GM03348 (cell line): ENCODE data around the gene SLC27A3.
"Not testable (repeated sequence)": the region's sequence is repeated elsewhere in the genome, so short reads cannot be mapped to it uniquely, and the experiment has no call there.

Experiments used
- DNase-seq: peaks from one replicate; pipeline ENCODE4 v3.0.0; 2012; ENCODE audit warnings: low spot score

Gene SLC27A3

GRCh38 chr1:153763365-153764225 lies 11.6 kb upstream of the SLC27A3 start:
- DNase-seq, result no peak

- DNase-seq, result no peak
These were observed 10.9 kb upstream of the SLC27A3 start for GRCh38 chr1:153764310-153764709.

GRCh38 chr1:153766663-153767062 lies 8.5 kb upstream of the SLC27A3 start:
- not testable (repeated sequence) for DNase-seq

- DNase-seq, result no peak
These were observed 7.7 kb upstream of the SLC27A3 start for GRCh38 chr1:153767519-153767918.

DNA sequence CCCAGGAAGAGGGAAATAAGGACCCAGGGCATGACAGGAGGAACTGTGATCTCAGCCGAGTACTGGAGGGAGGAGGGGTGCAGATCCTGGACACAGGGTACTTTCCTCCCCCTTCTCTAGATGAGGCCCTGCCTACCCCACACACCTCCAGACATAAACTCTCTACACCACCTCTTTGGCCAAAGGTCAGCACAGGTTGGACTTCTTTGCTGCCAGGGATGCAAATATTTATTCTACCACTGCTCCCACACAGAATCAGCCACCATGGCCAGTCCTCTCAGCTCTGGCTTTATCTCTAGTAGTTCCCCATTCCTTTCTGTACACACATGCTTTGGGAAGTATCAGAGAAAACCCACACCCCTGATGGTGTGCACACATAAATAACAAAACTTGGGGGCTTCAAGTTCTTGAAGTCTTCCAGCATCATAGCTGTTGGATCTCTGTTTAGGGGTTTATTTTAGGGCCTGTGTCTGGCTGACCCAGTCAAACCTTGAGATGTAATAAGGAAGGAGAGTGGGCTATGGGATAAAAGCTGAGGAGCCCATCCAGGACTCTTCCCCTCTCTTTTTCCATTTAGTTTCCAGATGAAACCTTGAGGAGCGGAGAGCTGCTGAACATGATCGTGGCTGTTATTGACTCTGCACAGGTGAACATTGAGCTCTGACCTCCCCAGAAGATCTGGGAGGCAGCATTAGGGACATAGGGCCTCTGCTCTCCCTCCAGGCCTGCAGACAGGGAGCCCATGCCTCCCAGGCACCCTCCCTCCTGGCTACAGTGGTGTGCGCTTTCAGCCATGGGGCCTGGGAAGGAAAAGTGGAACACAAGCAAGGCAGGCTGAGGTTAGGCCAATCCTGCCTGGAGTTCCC lies 6.7 kb upstream of the SLC27A3 start:
- DNase-seq, result no peak

- DNase-seq, result no peak
These were observed 6.0 kb upstream of the SLC27A3 start for GRCh38 chr1:153769221-153769620.

GRCh38 chr1:153770797-153771196 lies 4.4 kb upstream of the SLC27A3 start:
- DNase-seq, result no peak

GRCh38 chr1:153771261-153771660 lies 3.9 kb upstream of the SLC27A3 start:
- DNase-seq, result no peak

DNA sequence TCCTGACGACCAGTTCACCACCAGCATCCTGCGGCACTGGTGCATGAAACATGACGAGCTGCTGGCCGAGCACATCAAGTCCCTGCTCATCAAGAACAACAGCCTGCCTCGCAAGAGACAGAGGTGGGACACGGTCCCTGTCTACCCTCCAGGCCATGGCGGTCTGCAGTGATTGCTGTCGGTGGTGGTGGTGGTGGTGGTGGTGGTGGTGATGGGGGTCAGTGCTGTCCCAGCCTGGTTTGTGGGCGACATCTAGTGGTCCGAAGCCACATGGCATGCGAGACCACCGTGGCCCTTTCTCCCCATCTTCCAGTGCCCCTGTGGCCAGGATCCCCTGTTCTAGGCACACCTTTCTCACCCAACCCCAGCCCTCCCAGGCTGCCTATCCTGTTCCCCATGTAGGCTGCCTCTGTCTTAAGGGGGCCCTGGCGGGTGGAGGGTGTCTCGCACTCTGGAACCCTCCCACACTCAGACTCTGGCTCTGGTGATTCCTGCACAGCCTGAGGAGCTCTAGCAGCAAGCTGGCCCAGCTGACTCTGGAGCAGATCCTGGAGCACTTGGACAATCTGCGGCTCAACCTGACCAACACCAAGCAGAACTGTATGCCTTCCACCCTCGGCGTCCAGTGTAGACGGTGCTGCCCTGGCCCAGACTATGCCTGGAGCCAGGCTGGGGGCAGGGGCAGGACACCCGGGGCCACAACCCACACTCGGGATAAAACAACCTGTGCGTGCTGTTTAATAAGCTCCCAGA lies 3.2 kb upstream of the SLC27A3 start:
- DNase-seq, result no peak

- DNase-seq, result no peak
These were observed 1.9 kb upstream of the SLC27A3 start for GRCh38 chr1:153773096-153773921.

- DNase-seq, result no peak
These were observed 1.1 kb upstream of the SLC27A3 start for GRCh38 chr1:153774026-153774595.

DNA sequence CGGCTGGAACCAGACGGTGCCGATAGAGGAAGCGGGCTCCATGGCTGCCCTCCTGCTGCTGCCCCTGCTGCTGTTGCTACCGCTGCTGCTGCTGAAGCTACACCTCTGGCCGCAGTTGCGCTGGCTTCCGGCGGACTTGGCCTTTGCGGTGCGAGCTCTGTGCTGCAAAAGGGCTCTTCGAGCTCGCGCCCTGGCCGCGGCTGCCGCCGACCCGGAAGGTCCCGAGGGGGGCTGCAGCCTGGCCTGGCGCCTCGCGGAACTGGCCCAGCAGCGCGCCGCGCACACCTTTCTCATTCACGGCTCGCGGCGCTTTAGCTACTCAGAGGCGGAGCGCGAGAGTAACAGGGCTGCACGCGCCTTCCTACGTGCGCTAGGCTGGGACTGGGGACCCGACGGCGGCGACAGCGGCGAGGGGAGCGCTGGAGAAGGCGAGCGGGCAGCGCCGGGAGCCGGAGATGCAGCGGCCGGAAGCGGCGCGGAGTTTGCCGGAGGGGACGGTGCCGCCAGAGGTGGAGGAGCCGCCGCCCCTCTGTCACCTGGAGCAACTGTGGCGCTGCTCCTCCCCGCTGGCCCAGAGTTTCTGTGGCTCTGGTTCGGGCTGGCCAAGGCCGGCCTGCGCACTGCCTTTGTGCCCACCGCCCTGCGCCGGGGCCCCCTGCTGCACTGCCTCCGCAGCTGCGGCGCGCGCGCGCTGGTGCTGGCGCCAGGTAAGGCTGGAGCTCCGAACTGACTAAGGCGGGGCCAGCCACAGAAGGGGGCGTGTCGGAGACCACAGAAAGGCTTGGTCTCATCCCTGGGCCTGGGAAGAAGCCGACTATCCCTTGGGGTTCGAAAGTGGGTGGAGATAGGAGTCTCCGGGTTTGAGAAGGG lies 486 bp downstream of the SLC27A3 start:
- peak; percentile 50 for DNase-seq

DNA sequence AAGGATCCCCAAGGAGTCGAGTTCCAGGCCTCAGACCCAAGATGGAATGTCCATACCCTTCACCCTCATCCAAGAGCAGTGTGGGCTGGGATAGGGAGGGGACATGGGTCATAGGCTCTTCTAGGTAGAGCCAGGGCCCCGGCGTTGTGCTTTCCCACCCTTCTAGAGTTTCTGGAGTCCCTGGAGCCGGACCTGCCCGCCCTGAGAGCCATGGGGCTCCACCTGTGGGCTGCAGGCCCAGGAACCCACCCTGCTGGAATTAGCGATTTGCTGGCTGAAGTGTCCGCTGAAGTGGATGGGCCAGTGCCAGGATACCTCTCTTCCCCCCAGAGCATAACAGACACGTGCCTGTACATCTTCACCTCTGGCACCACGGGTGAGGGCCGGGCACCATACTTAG lies 1.1 kb downstream of the SLC27A3 start:
- DNase-seq, result no peak

DNA sequence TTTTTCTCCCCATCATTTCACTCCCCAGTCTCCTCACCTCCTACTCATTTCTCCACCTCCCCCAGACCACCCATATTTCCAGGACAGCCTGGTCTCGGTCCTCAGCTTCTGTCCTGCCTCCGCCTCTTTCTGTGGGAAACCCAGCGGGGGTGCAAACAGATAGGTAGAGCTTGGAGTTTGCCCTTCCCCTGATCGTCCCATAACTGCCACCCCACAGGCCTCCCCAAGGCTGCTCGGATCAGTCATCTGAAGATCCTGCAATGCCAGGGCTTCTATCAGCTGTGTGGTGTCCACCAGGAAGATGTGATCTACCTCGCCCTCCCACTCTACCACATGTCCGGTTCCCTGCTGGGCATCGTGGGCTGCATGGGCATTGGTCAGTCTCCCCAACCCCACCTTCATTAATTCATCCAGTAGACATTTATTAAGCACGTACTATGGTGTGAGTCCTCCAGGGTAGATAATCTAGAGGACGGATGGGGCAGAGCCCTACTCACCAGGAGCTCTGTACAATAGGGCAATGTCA lies 1.7 kb downstream of the SLC27A3 start:
- no peak for DNase-seq

DNA sequence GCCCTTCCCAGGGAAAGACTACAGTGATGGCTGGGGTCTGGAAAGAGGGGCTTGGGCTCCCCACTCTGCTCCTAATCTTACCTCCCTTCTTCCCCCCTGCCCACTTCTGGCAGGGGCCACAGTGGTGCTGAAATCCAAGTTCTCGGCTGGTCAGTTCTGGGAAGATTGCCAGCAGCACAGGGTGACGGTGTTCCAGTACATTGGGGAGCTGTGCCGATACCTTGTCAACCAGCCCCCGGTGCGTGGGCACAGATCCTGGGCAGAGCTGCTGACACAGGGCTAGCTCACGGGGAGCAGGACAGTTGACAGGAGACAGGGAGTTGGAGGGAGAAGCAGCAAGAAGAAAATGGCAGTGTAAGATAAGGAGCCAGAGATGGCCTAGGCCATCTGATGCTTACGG lies 2.4 kb downstream of the SLC27A3 start:
- DNase-seq, result no peak

DNA sequence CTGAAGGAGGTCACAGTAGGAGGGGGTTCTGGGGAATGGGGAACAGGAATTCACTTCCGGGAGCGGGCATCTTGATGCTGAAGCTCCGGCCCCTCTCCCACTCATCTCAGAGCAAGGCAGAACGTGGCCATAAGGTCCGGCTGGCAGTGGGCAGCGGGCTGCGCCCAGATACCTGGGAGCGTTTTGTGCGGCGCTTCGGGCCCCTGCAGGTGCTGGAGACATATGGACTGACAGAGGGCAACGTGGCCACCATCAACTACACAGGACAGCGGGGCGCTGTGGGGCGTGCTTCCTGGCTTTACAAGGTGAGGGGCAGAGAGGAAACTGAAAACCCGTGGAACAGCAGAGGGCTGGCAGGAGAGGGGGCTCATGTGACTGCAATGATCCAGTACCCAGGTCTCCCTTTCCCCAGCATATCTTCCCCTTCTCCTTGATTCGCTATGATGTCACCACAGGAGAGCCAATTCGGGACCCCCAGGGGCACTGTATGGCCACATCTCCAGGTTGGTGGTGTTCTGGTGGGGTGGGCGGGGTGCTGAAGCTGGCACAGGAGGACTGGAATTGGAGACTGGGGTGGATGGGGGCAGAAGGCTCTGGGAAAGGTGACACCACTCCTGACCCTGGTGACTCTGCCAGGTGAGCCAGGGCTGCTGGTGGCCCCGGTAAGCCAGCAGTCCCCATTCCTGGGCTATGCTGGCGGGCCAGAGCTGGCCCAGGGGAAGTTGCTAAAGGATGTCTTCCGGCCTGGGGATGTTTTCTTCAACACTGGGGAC lies 3.0 kb downstream of the SLC27A3 start:
- DNase-seq, result no peak

GRCh38 chr1:153778824-153779519 lies 3.8 kb downstream of the SLC27A3 start:
- no peak for DNase-seq

- no peak for DNase-seq
These were observed 4.8 kb downstream of the SLC27A3 start for GRCh38 chr1:153779781-153780541.
